ENCODE data around the gene CTNNA3.
A peak's percentile ranks its signal among the peaks of the same experiment; 100 is the strongest.
"Not testable (repeated sequence)": the region's sequence is repeated elsewhere in the genome, so short reads cannot be mapped to it uniquely, and the experiment has no call there.

The CTNNA3 gene

DNA sequence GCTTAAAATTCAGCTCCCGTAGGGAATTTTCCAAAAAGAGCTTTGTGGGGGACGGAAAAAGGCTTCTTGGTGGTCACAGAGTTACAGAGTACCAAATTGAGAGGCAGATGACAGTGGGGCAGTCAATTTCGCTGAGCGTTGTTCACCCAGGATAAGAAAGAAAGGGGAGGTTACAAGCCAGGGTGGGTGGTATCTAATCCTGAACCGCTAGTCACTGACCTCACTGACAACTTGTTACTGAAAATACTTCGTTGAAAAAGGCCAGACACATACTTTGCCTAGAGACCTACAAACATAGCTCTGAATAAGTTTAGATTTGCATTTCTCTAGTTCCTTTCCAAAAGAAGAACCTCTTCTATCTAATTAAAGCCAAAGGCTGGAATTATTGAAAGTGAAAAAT, at the start of gene CTNNA3:
Gene CTNNA3 (minus strand): TSS at position 167 of the 400 bp plus-strand sequence.
- peak; percentile 27 for DNase-seq (ENCODE audit: low spot score)

DNA sequence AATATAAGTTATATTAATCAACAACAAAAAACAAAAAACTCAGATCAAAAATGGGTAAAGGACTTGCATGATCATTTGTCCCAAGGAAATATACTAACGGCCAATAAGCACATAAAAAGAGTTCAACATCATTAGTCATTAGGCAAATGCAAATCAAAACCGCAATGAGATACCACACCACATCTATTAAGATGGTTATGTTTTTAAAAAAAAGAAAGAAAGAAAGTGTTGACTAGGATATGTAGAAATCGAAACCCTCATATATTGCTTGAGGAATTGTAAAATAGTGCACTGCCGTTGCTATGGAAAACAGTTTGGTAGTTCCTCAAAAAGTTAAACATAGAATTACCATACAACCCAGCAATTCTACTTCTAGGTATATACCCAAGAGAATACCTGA, 39.4 kb upstream of the CTNNA3 start:
- DNase-seq (ENCODE audit: low spot score) = no peak

GRCh38 chr10:67733511-67733910, 37.5 kb upstream of the CTNNA3 start:
- DNase-seq (ENCODE audit: low spot score) = no peak

DNA sequence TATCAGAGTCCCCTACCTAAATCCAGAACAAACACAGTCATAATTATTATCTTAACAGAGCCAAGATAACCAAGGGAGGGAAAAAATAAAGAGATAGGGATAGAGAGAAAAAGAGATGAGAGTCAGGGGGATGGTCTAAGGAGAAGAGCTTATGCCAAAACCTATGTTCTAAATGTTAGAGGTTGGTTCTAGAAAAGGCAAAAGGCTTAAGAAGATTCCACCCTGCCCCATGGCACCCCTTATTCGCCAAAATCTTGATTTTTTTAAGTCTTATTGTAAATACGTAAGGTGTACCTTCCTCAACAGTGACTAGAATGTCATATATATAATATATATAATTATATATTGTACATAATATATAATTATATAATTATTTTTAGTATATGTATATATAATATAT, 29.6 kb upstream of the CTNNA3 start:
- DNase-seq (ENCODE audit: low spot score) = no peak

DNA sequence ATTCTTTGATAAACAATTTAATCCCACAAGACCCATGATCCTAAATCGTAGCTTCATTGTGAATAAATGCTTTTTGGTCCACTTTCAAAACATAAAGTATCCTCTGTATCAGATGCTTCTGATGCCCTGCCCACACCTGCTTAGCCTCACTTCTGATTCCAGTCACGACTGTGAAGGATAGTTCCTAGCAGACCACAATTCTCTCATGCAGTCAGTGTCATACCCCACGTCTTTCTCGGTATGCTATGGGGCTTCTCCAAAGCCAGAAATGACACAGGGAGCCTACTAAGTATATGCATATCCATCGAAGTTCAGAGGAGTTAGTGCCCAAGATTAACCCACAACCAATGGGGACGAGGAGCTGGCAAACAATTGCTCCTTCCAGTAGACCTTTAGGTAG, 27.6 kb upstream of the CTNNA3 start:
- DNase-seq (ENCODE audit: low spot score) = no peak

GRCh38 chr10:67722113-67722512, 26.1 kb upstream of the CTNNA3 start:
- DNase-seq (ENCODE audit: low spot score) = no peak

- not testable (repeated sequence) for DNase-seq (ENCODE audit: low spot score)
Observed at GRCh38 chr10:67716455-67716854, 20.5 kb upstream of the CTNNA3 start.

- no peak for DNase-seq (ENCODE audit: low spot score)
Observed at GRCh38 chr10:67705921-67706320, 9.9 kb upstream of the CTNNA3 start.

DNA sequence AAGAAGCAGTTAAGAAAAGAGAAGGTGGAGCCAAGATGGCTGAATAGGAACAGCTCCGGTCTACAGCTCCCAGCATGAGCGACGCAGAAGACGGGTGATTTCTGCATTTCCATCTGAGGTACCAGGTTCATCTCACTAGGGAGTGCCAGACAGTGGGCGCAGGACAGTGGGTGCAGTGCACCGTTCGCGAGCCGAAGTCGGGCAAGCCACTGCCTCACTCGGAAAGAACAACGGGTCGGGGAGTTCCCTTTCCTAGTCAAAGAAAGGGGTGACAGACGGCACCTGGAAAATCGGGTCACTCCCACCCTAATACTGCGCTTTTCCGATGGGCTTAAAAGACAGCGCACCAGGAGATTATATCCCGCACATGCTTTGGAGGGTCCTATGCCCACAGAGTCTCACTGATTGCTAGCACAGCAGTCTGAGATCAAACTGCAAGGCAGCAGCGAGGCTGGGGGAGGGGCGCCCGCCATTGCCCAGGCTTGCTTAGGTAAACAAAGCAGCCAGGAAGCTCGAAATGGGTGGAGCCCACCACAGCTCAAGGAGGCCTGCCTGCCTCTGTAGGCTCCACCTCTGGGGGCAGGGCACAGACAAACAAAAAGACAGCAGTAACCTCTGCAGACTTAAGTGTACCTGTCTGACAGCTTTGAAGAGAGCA, 3.7 kb upstream of the CTNNA3 start:
- not testable (repeated sequence) for DNase-seq (ENCODE audit: low spot score)

DNA sequence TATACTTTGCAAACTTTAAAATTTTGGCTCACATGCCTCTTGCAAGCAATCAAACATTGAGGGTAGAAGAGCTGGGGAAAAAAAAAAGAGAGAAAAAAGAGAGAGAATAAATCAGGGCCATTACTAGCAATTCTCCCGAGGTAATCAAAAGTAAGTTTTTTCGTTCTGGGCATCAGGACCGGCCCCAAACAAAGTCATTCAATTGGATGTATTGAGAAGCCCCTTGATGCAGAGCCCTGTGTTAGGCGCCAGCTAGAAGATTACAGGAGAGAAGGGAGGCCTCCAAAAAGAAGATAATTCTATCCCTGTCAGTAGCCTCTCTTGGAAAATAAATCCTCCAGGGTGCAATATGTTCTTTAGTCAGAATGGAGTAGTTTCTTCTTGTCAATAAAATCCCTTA, 2.2 kb upstream of the CTNNA3 start:
- no peak for DNase-seq (ENCODE audit: low spot score)

- DNase-seq (ENCODE audit: low spot score) = peak; percentile 38
Observed at GRCh38 chr10:67697724-67698131, 1.7 kb upstream of the CTNNA3 start.

- DNase-seq (ENCODE audit: low spot score) = no peak
Observed at GRCh38 chr10:67696679-67697078, 684 bp upstream of the CTNNA3 start.

DNA sequence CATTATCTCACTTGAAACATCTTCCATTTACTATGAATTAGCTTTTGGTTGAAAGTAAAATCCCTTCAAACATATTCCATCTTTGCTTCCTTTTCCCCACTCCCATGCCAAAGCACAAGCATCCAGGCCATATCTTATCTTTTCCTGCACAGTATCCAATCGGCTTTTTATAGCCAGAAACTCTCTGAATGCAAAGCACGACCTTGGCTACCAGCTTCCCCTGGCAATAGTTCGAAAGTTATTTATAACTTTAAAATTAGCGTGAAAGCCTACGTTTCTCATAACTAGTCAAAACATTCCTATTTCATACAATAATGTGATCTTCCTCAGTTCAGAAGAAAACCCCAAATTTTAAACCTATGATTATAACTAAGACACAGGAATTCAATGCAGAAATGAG, 440 bp downstream of the CTNNA3 start:
- no peak for DNase-seq (ENCODE audit: low spot score)

- DNase-seq (ENCODE audit: low spot score) = not testable (repeated sequence)
Observed at GRCh38 chr10:67691861-67692260, 4.1 kb downstream of the CTNNA3 start.

GRCh38 chr10:67690540-67690939, 5.5 kb downstream of the CTNNA3 start:
- DNase-seq (ENCODE audit: low spot score) = not testable (repeated sequence)

GRCh38 chr10:67684140-67684539, 11.9 kb downstream of the CTNNA3 start:
- not testable (repeated sequence) for DNase-seq (ENCODE audit: low spot score)

DNA sequence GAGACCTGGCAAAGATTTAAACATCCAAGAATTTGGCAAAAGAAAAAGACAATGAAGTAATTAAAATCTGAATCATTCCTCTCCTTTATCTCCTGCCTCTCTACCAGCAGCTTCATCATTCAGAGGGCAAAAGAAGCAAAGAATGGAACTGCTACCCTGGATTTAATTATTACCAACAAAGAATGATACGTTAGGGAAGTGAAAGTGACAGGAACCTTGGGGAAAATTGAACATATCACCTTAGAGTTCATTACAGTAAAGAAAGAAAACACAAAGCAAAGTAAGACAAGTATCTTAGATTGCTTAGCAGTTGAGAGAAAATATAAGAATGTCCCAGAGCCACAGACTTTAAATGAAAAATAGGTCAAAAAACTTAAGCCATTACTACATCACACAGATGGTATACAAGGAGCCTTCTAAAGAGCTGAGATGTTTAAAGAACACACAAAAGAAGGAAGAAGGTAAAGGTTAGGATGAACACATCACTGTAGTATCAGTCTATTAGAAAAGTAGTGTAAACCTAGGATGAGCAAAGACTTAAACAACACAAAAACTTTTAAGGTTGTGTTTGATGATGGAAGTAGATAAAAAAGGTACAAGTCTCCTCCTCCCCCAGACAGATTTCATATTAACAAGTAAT, 17.5 kb downstream of the CTNNA3 start:
- DNase-seq (ENCODE audit: low spot score) = no peak

DNA sequence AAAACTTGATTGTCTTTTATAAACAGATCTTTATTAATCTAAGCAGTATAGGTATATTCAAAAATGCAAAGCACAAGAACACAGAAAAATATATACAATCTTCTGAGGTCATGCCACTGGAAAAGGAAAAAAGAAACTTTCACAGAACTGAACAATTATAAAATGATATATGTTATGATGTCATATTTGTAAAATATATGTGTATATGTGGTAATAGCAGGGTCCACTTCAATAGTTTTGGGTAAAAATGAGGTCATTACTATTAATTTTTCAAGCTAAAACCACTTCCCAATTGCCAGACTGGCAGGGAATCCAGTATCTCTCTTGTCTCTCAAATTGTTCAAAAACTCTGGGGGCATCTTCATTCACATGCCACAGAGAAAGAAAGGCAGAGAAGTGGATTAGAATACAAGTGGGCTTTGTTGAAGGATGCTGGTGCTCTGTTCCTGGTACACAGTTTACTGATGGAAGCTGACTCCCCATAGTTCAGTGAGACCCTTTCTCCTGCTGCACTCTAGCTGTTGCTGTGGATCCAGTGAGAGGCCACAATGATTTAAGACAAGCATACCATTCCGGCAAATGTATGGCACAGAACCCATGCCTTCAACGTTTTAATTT, 19.7 kb downstream of the CTNNA3 start:
- DNase-seq (ENCODE audit: low spot score) = no peak

DNA sequence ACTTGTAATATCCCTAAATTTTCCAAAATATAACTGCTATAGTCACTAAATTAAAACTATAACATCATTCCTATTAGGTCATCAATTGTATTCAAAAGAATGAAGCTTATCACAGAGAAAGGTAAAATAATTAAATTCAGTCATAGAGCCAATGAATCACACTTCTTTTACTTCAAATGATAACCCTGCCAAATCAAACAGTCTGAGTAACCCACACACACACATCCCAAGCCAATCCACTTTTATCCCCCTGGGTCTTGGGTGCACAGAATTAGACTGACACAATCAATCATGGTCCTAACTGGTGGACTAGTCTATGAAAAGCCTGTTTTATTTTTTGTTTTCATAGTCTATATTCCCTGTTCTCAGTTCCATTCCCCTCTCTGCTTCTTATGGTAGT, 25.6 kb downstream of the CTNNA3 start:
- DNase-seq (ENCODE audit: low spot score) = no peak

DNA sequence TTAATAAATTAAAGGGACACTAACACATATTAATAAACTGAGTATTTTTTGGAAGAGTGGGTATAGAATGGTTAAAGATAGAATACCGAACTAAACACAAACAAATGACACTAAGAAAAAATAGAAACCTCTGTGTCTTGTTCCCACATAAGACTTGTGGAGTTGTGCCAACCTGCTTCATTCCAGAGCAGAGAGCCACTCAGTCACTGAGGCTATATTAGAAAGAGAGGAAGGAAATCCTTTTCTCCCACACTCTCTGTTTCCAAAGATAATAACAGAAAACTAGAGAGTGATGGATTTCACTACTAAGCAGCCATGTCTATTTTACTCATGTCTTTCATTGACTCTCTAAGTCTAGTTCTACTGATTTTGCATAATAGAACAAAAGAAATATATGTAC, 26.0 kb downstream of the CTNNA3 start:
- no peak for DNase-seq (ENCODE audit: low spot score)

DNA sequence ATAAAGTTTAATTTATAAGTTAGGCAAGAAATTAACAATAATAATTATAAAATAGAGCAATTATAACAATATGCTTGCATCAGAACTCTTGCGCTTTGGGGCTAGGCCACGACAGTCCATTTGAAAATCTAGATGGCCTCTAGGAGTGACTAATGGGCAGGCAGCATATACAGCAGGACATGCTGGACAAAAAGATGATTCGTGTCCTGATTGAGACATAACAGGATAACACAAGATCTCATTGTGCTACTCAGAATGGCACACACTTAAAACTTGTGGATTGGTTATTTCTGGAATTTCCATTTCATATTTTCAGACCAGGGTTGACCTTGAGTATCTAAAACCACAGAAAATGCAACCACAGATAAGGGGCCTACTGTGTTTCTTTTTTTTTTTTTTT, 27.5 kb downstream of the CTNNA3 start:
- DNase-seq (ENCODE audit: low spot score) = no peak

DNA sequence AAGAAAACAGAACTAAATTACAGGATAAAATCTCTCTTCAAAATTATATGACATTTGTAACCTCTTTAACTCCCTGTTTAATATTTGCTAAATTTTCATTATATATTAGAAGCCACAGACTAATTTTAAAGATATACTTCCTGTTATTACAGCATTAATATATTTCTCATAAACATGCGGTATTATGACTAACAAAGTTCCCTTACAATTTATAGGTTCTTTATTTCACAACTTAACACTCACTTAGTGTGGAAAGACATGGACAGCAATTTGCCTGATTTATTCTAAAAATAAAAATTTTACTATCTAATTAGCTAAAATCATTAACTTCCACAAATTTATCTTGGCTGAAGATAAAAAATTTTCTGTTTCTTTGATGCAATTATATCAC, 29.0 kb downstream of the CTNNA3 start:
- no peak for DNase-seq (ENCODE audit: low spot score)

DNA sequence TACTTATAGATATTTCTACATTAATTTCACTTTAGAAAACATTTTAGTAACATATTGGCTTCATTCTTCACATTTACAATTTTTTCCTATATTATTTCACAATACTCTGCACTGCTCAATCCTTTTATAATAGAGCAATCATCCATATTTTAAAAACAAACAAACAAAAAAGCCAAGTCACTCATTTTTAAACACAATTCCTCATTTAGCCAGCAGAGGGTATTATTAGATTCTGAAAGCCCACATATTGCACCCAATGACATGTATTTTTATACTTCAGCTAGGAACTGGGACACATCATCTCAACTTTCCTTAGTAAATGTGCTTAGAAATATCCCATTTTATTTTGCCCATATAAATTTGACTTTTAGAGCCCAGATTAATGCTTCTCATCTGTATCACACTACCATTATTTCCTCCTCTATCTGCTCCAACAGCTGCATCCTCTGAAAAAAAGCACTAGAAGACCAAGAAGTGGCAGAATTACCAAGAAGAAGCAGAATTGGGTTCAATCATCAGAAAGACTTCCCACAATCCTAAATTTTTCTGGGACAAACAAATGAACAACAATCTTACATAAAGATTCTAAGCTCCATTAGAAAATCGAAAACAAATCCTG, 29.5 kb downstream of the CTNNA3 start:
- peak; percentile 7 for DNase-seq (ENCODE audit: low spot score)
